Fibroblast of the aortic adventitia (primary cell): ENCODE data around the gene ARPC1A. TPM values are rescaled to one million over a fixed set of nuclear protein-coding genes. Genes with fewer than 3 reads are reported as not detected.

ENCODE experiments used
- DNase-seq: peaks from one replicate; pipeline ENCODE4 v3.0.0-alpha.2; 2010; ENCODE audit warnings: low read depth
- H3K4me3 ChIP-seq: 2 replicates; pipeline ENCODE4 v1.5.1; 2011; ENCODE audit warnings: low read depth, mild to moderate bottlenecking, control low read depth, low read length, moderate library complexity
- total RNA-seq: library from RNA; depleted of rRNA; stranded (reverse); fragments of >200 nt; gene quantifications from 2 replicates; pipeline ENCODE4 v1.2.3, GENCODE V29; 2012; ENCODE audit warnings: low replicate concordance
- TF ChIP-seq, protein P1 (sequence below): IDR thresholded peaks from 2 replicates; pipeline ENCODE4 v1.5.1; 2011; ENCODE audit warnings: mild to moderate bottlenecking, low read length, control low read depth, inconsistent platforms; ENCODE audit not compliant: insufficient read depth

Gene ARPC1A
- total RNA-seq, 1 donor: 253 TPM

DNA sequence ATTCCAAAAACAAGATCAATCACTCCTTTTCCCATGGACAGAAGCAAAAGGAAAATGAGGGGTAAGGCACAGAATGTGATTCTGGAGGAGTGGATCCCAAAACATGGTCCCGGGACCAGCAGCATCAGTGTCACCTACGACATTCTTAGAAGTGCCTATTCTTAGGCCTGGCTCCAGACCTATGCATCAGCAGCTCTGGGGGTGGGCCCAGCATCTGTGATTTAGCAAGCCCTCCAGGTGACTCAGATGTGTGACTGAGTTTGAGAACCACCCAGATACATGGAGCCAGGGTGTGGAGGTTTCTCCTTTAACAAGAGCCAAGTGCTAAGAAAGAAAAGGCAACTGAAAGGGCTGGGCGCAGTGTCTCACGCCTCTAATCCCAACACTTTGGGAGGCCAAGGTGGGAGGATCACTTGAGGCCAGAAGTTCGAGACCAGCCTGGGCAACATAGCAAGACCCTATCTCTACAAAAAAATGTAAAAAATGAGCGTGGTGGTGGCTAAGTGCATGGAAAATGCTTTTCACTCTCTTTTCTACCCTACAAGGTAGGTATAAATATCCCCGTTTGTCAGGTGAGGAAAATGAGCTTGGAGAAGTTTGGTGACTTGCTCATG lies 17.1 kb upstream of the ARPC1A start:
- TF ChIP-seq, protein P1, sequence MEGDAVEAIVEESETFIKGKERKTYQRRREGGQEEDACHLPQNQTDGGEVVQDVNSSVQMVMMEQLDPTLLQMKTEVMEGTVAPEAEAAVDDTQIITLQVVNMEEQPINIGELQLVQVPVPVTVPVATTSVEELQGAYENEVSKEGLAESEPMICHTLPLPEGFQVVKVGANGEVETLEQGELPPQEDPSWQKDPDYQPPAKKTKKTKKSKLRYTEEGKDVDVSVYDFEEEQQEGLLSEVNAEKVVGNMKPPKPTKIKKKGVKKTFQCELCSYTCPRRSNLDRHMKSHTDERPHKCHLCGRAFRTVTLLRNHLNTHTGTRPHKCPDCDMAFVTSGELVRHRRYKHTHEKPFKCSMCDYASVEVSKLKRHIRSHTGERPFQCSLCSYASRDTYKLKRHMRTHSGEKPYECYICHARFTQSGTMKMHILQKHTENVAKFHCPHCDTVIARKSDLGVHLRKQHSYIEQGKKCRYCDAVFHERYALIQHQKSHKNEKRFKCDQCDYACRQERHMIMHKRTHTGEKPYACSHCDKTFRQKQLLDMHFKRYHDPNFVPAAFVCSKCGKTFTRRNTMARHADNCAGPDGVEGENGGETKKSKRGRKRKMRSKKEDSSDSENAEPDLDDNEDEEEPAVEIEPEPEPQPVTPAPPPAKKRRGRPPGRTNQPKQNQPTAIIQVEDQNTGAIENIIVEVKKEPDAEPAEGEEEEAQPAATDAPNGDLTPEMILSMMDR: no peak
- H3K4me3 ChIP-seq: no peak overlapping the region
- peak; percentile 62 for DNase-seq

GRCh38 chr7:99309111-99309510 lies 16.6 kb upstream of the ARPC1A start:
- no peak for DNase-seq
- TF ChIP-seq, protein P1: no peak
- H3K4me3 ChIP-seq: no peak overlapping the region

GRCh38 chr7:99310004-99310403 lies 15.7 kb upstream of the ARPC1A start:
- TF ChIP-seq, protein P1: no peak
- no peak for DNase-seq
- no peak overlapping the region for H3K4me3 ChIP-seq

GRCh38 chr7:99311702-99312101 lies 14.0 kb upstream of the ARPC1A start:
- TF ChIP-seq, protein P1: no peak
- no peak for DNase-seq
- H3K4me3 ChIP-seq: no peak overlapping the region

- H3K4me3 ChIP-seq: no peak overlapping the region
- TF ChIP-seq, protein P1: peak; percentile 92
- peak; percentile 74 for DNase-seq
Measured at GRCh38 chr7:99312316-99313203, 13.1 kb upstream of the ARPC1A start.

DNA sequence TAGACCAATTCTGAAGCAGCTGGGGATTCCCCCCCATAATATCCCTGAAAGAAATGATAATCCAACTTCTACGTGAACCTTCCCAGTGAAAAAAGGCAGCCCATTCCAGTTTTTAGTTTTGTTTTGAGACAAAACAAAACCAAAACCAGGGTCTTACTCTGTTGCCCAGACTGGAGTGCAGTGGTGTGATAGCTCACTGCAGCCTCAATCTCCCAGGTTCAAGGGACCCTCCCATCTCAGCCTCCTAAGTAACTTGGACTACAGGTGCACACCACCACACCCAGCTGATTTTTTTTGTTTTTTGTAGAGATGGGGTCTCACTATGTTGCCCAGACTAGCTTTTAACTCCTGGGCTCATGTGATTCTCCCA lies 12.5 kb upstream of the ARPC1A start:
- no peak overlapping the region for H3K4me3 ChIP-seq
- DNase-seq: no peak
- TF ChIP-seq, protein P1: no peak
